Mesothelial cell of epicardium (in vitro differentiated cells): ENCODE measurements around the gene FSHR. TPM values are rescaled to one million over a fixed set of nuclear protein-coding genes. Genes with fewer than 3 reads are reported as not detected.

ENCODE experiments used
- DNase-seq, 2 experiments: peaks; one replicate each; pipeline ENCODE4 v3.0.0; 2021; ENCODE audit warnings: low spot score in 2 of 2; ENCODE audit not compliant: unreplicated experiment in 2 of 2
- H3K27ac Mint-ChIP-seq: 2 replicates; pipeline ENCODE4 v1.8.0; 2021; ENCODE audit warnings: mixed read lengths
- H3K27me3 Mint-ChIP-seq: 2 replicates; pipeline ENCODE4 v1.8.0; 2021; ENCODE audit warnings: low read depth, mixed read lengths
- H3K36me3 Mint-ChIP-seq: 2 replicates; pipeline ENCODE4 v1.8.0; 2021; ENCODE audit warnings: mixed read lengths
- H3K4me1 Mint-ChIP-seq: 2 replicates; pipeline ENCODE4 v1.8.0; 2021; ENCODE audit warnings: mixed read lengths
- H3K4me3 Mint-ChIP-seq: 2 replicates; pipeline ENCODE4 v1.8.0; 2021; ENCODE audit warnings: mild to moderate bottlenecking, moderate library complexity, mixed read lengths
- H3K9me3 Mint-ChIP-seq: 2 replicates; pipeline ENCODE4 v1.8.0; 2021; ENCODE audit warnings: mixed read lengths
- microRNA-seq: library from miRNA; unstranded; fragments of <30 nt; microRNA quantifications from one replicate; pipeline ENCODE4 v1.2.0, GENCODE V29; 2021; ENCODE audit warnings: inconsistent platforms, mixed read lengths
- total RNA-seq: library from RNA; stranded (reverse); gene quantifications from 3 replicates; pipeline ENCODE4 v1.2.1, GENCODE V29; 2021
- TF ChIP-seq, protein P1 (sequence below): fragments of 200-600 bp; sonication (generic); IDR thresholded peaks from one replicate; pipeline ENCODE4 v1.5.0; 2021; ENCODE audit warnings: antibody characterized with exemption; ENCODE audit not compliant: unreplicated experiment

The FSHR gene
- total RNA-seq, 1 donor from 2014 or later = not detected

DNA sequence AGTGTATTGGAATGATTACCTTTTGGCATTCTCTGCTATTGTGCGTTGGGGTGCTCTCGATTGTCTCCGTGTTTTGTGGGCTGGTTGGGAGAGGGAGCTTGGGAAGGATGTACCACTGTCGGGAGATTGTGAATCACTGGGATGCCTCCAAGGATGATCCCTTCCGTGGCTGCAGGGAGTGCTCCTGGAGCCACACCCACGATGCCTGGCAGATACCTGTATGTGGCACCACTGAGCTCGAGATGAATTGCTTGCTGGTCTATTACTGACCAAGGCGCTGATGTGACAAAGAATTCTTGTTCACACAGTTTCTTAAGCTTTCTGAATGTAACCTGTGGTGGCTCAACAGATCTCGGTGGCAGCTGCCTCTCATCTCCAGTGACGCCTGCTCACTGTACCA is 239.1 kb downstream of the FSHR start:
- Mint-ChIP-seq H3K27me3 (peaks cover 5% of the 10 kb centered on the region), H3K4me1 (no peaks in the 10 kb centered on the region), H3K36me3 (peaks cover 7% of the 10 kb centered on the region), H3K27ac (no peak overlapping the region), H3K9me3 (peaks cover 11% of the 10 kb centered on the region), H3K4me3 (no peak overlapping the region)
- TF ChIP-seq, protein P1, sequence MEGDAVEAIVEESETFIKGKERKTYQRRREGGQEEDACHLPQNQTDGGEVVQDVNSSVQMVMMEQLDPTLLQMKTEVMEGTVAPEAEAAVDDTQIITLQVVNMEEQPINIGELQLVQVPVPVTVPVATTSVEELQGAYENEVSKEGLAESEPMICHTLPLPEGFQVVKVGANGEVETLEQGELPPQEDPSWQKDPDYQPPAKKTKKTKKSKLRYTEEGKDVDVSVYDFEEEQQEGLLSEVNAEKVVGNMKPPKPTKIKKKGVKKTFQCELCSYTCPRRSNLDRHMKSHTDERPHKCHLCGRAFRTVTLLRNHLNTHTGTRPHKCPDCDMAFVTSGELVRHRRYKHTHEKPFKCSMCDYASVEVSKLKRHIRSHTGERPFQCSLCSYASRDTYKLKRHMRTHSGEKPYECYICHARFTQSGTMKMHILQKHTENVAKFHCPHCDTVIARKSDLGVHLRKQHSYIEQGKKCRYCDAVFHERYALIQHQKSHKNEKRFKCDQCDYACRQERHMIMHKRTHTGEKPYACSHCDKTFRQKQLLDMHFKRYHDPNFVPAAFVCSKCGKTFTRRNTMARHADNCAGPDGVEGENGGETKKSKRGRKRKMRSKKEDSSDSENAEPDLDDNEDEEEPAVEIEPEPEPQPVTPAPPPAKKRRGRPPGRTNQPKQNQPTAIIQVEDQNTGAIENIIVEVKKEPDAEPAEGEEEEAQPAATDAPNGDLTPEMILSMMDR = no peak
- DNase-seq = no peak

DNA sequence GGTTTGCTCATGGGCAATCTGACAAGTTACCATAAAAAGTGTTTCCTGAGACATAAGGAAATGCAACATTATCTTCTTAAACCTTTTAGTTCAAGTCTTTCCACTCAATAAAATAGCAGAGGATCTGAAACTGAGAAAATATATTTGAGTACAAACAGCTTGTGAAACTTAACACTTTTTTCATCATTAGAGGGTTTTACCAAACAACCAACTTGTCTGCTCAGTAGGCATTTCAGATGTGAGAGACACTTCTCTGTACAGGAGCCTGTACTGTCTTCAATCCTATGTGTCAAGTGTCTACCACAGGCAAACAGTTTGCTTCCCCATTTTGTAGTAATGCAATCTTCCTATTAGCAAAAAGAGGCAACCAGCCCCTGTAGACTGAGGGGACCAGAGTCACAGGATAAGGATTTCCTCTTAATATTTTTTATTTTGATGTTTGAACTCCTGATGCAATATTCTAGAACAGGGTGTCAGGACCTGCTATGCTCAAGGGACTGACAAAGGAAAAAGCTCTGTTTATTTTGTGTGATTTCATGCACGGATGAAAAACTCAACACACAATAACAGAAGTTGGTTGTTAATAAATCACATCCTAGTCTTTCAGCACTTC is 239.7 kb downstream of the FSHR start:
- DNase-seq = no peak
- Mint-ChIP-seq H3K4me3 (no peak overlapping the region), H3K9me3 (peaks cover 7% of the 10 kb centered on the region), H3K36me3 (peaks cover 4% of the 10 kb centered on the region), H3K27ac (no peak overlapping the region), H3K27me3 (peaks cover 3% of the 10 kb centered on the region), H3K4me1 (no peaks in the 10 kb centered on the region)
- TF ChIP-seq, protein P1 = no peak

Small RNA genes within 50 kb of the gene (microRNA-seq; reads per million reads assigned to microRNA genes)
- not detected for gene MIR548BA
